ENCODE data around the gene ELFN1. TPM values are rescaled to one million over a fixed set of nuclear protein-coding genes. Genes with fewer than 3 reads are reported as not detected.

ELFN1 gene
- total RNA-seq, 4 donors from 2014 or later, result 0.38 to 3.3 (median 0.48) TPM

GRCh38 chr7:1663223-1663622 lies 6.9 kb upstream of the ELFN1 start:
- H3K9me3 ChIP-seq, result no peaks in the 10 kb centered on the region
- peaks cover 17 to 81% (median 30%) of the 10 kb centered on the region in 4 donors for H3K27me3 ChIP-seq
- no peak overlapping the region for H3K27ac ChIP-seq
- TF ChIP-seq CTCF (IDR thresholded peaks at IDR 0.05) (no peak), POLR2A (IDR thresholded peaks at IDR 0.05) (no peak)
- 41 to 82% methylated on average over 5 of the region's 11 CpGs for WGBS, 2 donors
- no peaks in the 10 kb centered on the region for H3K36me3 ChIP-seq
- intact Hi-C loops (cut with DNase I), result loop anchor here (10.0 kb wide), 1 partner anchor 552 kb away; no protein-coding TSS in a partner anchor
- no peak overlapping the region for H3K4me3 ChIP-seq
- no peak for DNase-seq
- H3K4me1 ChIP-seq, result peaks cover 27 to 44% (median 39%) of the 10 kb centered on the region in 3 donors

GRCh38 chr7:1663857-1664651 lies 6.0 kb upstream of the ELFN1 start:
- no peak for DNase-seq
- no peak overlapping the region for H3K27ac ChIP-seq
- peaks cover 27 to 52% (median 43%) of the 10 kb centered on the region in 3 donors for H3K4me1 ChIP-seq
- H3K36me3 ChIP-seq, result no peaks in the 10 kb centered on the region
- peak overlapping the region in 2 of 4 donors; percentile 55 to 72 for H3K4me3 ChIP-seq
- WGBS, 2 donors, result 11 to 20% methylated on average over 3 to 5 of the region's 56 CpGs
- TF ChIP-seq CTCF (IDR thresholded peaks at IDR 0.05), result no peak
- no peak for TF ChIP-seq POLR2A (IDR thresholded peaks at IDR 0.05)
- intact Hi-C loops (cut with DNase I), result loop anchor here (10.0 kb wide), 1 partner anchor 551 kb away; no protein-coding TSS in a partner anchor
- no peaks in the 10 kb centered on the region for H3K9me3 ChIP-seq
- H3K27me3 ChIP-seq, result peaks cover 17 to 89% (median 31%) of the 10 kb centered on the region in 4 donors

- 0% methylated on average over 3 of the region's 95 CpGs; no CpG with 5 or more reads in 1 of the 2 donors for WGBS, 2 donors
- Histone ChIP-seq H3K27me3 (peaks cover 17 to 95% (median 31%) of the 10 kb centered on the region in 4 donors), H3K36me3 (no peaks in the 10 kb centered on the region), H3K4me1 (peaks cover 34 to 61% (median 51%) of the 10 kb centered on the region in 3 donors), H3K4me3 (peak overlapping the region; percentile 24 to 72 (median 50)), H3K9me3 (no peaks in the 10 kb centered on the region), H3K27ac (peak overlapping the region in 3 of 4 donors; percentile 11 to 66 (median 63))
- no peak for DNase-seq
- TF ChIP-seq POLR2A (IDR thresholded peaks at IDR 0.05), result no peak
- TF ChIP-seq CTCF (IDR thresholded peaks at IDR 0.05), result peak; percentile 28 to 73 (median 52)
- intact Hi-C loops (cut with DNase I), result loop anchor here (10.0 kb wide), 1 partner anchor 550 kb away; no protein-coding TSS in a partner anchor
Measured at GRCh38 chr7:1664711-1665548, 5.1 kb upstream of the ELFN1 start.

- DNase-seq, result no peak
- intact Hi-C loops (cut with DNase I), result loop anchor here (10.0 kb wide), 1 partner anchor 549 kb away; no protein-coding TSS in a partner anchor
- 1% methylated on average over 14 of the region's 98 CpGs; no CpG with 5 or more reads in 1 of the 2 donors for WGBS, 2 donors
- peak overlapping the region; percentile 33 to 72 (median 50) for H3K4me3 ChIP-seq
- H3K27ac ChIP-seq, result peak overlapping the region in 2 of 4 donors; percentile 63 to 66
- peaks cover 17 to 95% (median 35%) of the 10 kb centered on the region in 4 donors for H3K27me3 ChIP-seq
- H3K36me3 ChIP-seq, result no peaks in the 10 kb centered on the region
- H3K9me3 ChIP-seq, result no peaks in the 10 kb centered on the region
- H3K4me1 ChIP-seq, result peaks cover 34 to 69% (median 59%) of the 10 kb centered on the region in 3 donors
- no peak for TF ChIP-seq POLR2A (IDR thresholded peaks at IDR 0.05)
- TF ChIP-seq CTCF (IDR thresholded peaks at IDR 0.05), result no peak
Measured at GRCh38 chr7:1665549-1666316, 4.3 kb upstream of the ELFN1 start.

Data from esophagus squamous epithelium (tissue), 5 donors.